Hepatocyte (in vitro differentiated cells): Measurements from ENCODE around the gene ZNF24. TPM values are rescaled to one million over a fixed set of nuclear protein-coding genes. Genes with fewer than 3 reads are reported as not detected.

ENCODE experiments used
- DNase-seq: peaks from one replicate; pipeline ENCODE4 v3.0.0-alpha.2; 2016; ENCODE audit warnings: low spot score
- H2AFZ ChIP-seq: fragments of 200-600 bp; sonication (generic); 2 replicates; pipeline ENCODE4 v1.6.0; 2016; ENCODE audit warnings: antibody characterized with exemption, mild to moderate bottlenecking
- H3K27ac ChIP-seq: fragments of 200-600 bp; sonication (generic); 2 replicates; pipeline ENCODE4 v1.5.1; 2016; ENCODE audit warnings: mild to moderate bottlenecking
- H3K27me3 ChIP-seq: fragments of 200-600 bp; sonication (generic); 2 replicates; pipeline ENCODE4 v1.6.1; 2016
- H3K36me3 ChIP-seq: fragments of 200-600 bp; sonication (generic); replicated peaks from 2 replicates; pipeline ENCODE4 v1.5.1; 2016; ENCODE audit warnings: low read depth; ENCODE audit not compliant: insufficient read depth
- H3K4me1 ChIP-seq: fragments of 200-600 bp; sonication (generic); 2 replicates; pipeline ENCODE4 v1.5.1; 2016; ENCODE audit warnings: mild to moderate bottlenecking, moderate library complexity; ENCODE audit not compliant: insufficient read depth
- H3K4me2 ChIP-seq: fragments of 200-600 bp; sonication (generic); 2 replicates; pipeline ENCODE4 v1.6.0; 2016
- H3K4me3 ChIP-seq: fragments of 200-600 bp; sonication (generic); 2 replicates; pipeline ENCODE4 v1.5.1; 2016; ENCODE audit warnings: mild to moderate bottlenecking
- H3K79me2 ChIP-seq: fragments of 200-600 bp; sonication (generic); 2 replicates; pipeline ENCODE4 v1.6.0; 2017; ENCODE audit warnings: mild to moderate bottlenecking
- H3K9me2 ChIP-seq: fragments of 200-600 bp; sonication (generic); replicated peaks from 2 replicates; pipeline ENCODE4 v1.6.0; 2017; ENCODE audit warnings: mild to moderate bottlenecking; ENCODE audit not compliant: insufficient read depth
- H3K9me3 ChIP-seq: fragments of 200-600 bp; sonication (generic); 2 replicates; pipeline ENCODE4 v1.5.1; 2016; ENCODE audit warnings: low read depth, mild to moderate bottlenecking
- H4K20me1 ChIP-seq: fragments of 200-600 bp; sonication (generic); 2 replicates; pipeline ENCODE4 v1.6.0; 2016; ENCODE audit warnings: mild to moderate bottlenecking; ENCODE audit not compliant: insufficient read depth, poor library complexity, severe bottlenecking
- CTCF ChIP-seq: fragments of 200-600 bp; sonication (generic); IDR thresholded peaks from 2 replicates; pipeline ENCODE4 v1.5.1; 2016; ENCODE audit warnings: antibody characterized with exemption, mild to moderate bottlenecking; ENCODE audit not compliant: poor library complexity
- EZH2 ChIP-seq: fragments of 200-600 bp; sonication (generic); IDR thresholded peaks from 2 replicates; pipeline ENCODE4 v1.6.1; 2016; ENCODE audit warnings: antibody characterized with exemption, mild to moderate bottlenecking, borderline replicate concordance
- EZH2phosphoT487 ChIP-seq: fragments of 200-600 bp; sonication (generic); IDR thresholded peaks from one replicate; pipeline ENCODE4 v1.6.1; 2018; ENCODE audit warnings: antibody characterized with exemption, mild to moderate bottlenecking, low read depth, moderate library complexity; ENCODE audit not compliant: unreplicated experiment, severe bottlenecking
- WGBS: methylation state at CpG from one replicate; pipeline ENCODE4 v1.1.6; 2016; ENCODE audit warnings: low lambda C conversion rate; ENCODE audit errors: missing lambda C conversion rate; 5-methylcytosine and 5-hydroxymethylcytosine counted together
- polyA plus RNA-seq: library from polyadenylated mRNA; unstranded; fragments of >200 nt; fragmentation: Nextera tagmentation; extraction: Ambion mirVana; gene quantifications from 2 replicates; pipeline ENCODE4 v1.2.1, GENCODE V29; 2016
- total RNA-seq: library from RNA; depleted of rRNA; stranded (reverse); fragments of >200 nt; gene quantifications from 2 replicates; pipeline ENCODE4 v1.2.3, GENCODE V29; 2014

The ZNF24 gene
- total and polyA plus RNA-seq, 2 experiments from 2014 or later = 29.0 to 44.3 TPM

DNA sequence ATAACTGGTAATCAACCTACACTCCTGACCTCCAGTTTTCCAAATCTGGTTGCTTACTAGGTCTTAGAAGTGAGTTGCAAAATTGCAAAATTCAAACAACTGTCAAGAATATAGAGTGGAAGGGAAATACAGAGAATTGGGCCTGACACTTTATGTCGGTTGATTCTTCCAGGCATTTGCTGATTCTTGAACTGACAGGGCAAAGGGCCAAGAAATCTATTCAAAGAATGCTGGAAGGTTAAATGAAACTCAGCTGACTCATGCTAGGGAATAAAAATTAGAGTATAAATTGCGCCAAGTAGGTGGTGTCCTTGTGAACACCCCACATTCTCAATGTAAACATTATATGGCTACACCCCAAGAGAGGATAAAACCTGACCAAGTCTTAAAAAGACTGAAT is 32.7 kb downstream of the ZNF24 start:
- WGBS = 89% methylated on average over 2 of the region's 2 CpGs
- Histone ChIP-seq H3K27me3 (no peaks in the 10 kb centered on the region), H3K4me2 (no peak overlapping the region), H2AFZ (no peak overlapping the region), H3K79me2 (no peaks in the 10 kb centered on the region), H3K4me3 (no peak overlapping the region), H3K9me2 (no peaks in the 10 kb centered on the region), H3K36me3 (peaks cover 13% of the 10 kb centered on the region), H3K27ac (no peak overlapping the region), H3K9me3 (peaks cover 33% of the 10 kb centered on the region), H3K4me1 (no peaks in the 10 kb centered on the region), H4K20me1 (no peaks in the 10 kb centered on the region)
- TF ChIP-seq EZH2 (no peak), CTCF (no peak), EZH2phosphoT487 (no peak)
- DNase-seq = no peak

- Histone ChIP-seq H3K9me2 (no peaks in the 10 kb centered on the region), H3K27ac (no peak overlapping the region), H3K79me2 (peaks cover 18% of the 10 kb centered on the region), H3K4me2 (no peak overlapping the region), H3K36me3 (peaks cover 13% of the 10 kb centered on the region), H3K9me3 (peaks cover 61% of the 10 kb centered on the region), H2AFZ (no peak overlapping the region), H3K27me3 (no peaks in the 10 kb centered on the region), H3K4me3 (no peak overlapping the region), H3K4me1 (no peaks in the 10 kb centered on the region), H4K20me1 (no peaks in the 10 kb centered on the region)
- WGBS = 97% methylated on average over 5 of the region's 5 CpGs
- TF ChIP-seq EZH2 (no peak), CTCF (no peak), EZH2phosphoT487 (no peak)
- no peak for DNase-seq
Observed at GRCh38 chr18:35306588-35307250, 37.5 kb downstream of the ZNF24 start.

DNA sequence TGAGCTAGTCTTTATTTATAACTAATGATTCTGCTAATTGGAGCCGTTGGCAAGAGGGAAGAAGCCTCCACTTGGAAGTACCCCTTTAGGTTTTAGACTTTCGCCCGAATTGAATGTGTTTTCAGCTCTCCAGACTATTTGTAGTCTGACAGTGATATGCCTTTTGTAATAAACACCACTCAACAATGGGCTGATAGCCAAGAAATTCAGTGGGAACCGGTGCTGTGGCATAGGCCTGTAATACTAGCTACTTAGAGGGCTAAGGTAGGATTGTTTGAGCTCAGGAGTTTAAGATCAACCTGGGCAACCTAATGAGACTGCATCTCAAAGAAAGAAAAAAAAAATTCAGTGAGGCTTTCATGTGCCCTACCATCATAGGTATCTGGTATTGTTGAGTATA is 40.6 kb downstream of the ZNF24 start:
- H3K9me2 ChIP-seq = no peaks in the 10 kb centered on the region
- no peak overlapping the region for H3K27ac ChIP-seq
- H3K79me2 ChIP-seq = peaks cover 41% of the 10 kb centered on the region
- DNase-seq = no peak
- no peaks in the 10 kb centered on the region for H3K27me3 ChIP-seq
- 96% methylated on average over 4 of the region's 4 CpGs for WGBS
- no peak overlapping the region for H2AFZ ChIP-seq
- H3K36me3 ChIP-seq = peaks cover 16% of the 10 kb centered on the region
- TF ChIP-seq EZH2 (no peak), EZH2phosphoT487 (no peak), CTCF (no peak)
- H3K4me3 ChIP-seq = no peak overlapping the region
- H3K4me2 ChIP-seq = no peak overlapping the region
- H3K4me1 ChIP-seq = no peaks in the 10 kb centered on the region
- peaks cover 63% of the 10 kb centered on the region for H3K9me3 ChIP-seq
- H4K20me1 ChIP-seq = no peaks in the 10 kb centered on the region

- Histone ChIP-seq H3K4me2 (no peak overlapping the region), H3K4me3 (no peak overlapping the region), H2AFZ (no peak overlapping the region), H3K4me1 (peaks cover 5% of the 10 kb centered on the region), H3K9me2 (no peaks in the 10 kb centered on the region), H4K20me1 (no peaks in the 10 kb centered on the region), H3K9me3 (peaks cover 12% of the 10 kb centered on the region), H3K36me3 (peaks cover 2% of the 10 kb centered on the region), H3K79me2 (peaks cover 74% of the 10 kb centered on the region), H3K27me3 (no peaks in the 10 kb centered on the region), H3K27ac (no peak overlapping the region)
- WGBS = 100% methylated on average over 2 of the region's 2 CpGs
- TF ChIP-seq EZH2phosphoT487 (no peak), EZH2 (no peak), CTCF (no peak)
- DNase-seq = no peak
Observed at GRCh38 chr18:35296060-35296459, 48.2 kb downstream of the ZNF24 start.
